ENCODE data around the gene LRMDA.

GRCh38 chr10:76177936-76178335, 746.5 kb downstream of the LRMDA start:
- TF ChIP-seq POLR2A (IDR thresholded peaks at IDR 0.05), result no peak
- no peak for TF ChIP-seq CTCF (IDR thresholded peaks at IDR 0.05)
- TF ChIP-seq EP300 (IDR thresholded peaks at IDR 0.05; ENCODE audit: low read depth), result no peak

All from transverse colon (tissue), 3 donors.